NCI-H2171 (cell line): ENCODE measurements around the gene ONECUT1.

ENCODE experiments used
- DNase-seq: peaks from one replicate; lab custom pipeline; 2025; lab: John Stamatoyannopoulos, UW

Gene ONECUT1

GRCh38 chr15:52796753-52797520 is 6.8 kb upstream of the ONECUT1 start:
- DNase-seq = no peak

GRCh38 chr15:52796228-52796521 is 6.0 kb upstream of the ONECUT1 start:
- DNase-seq = no peak

DNA sequence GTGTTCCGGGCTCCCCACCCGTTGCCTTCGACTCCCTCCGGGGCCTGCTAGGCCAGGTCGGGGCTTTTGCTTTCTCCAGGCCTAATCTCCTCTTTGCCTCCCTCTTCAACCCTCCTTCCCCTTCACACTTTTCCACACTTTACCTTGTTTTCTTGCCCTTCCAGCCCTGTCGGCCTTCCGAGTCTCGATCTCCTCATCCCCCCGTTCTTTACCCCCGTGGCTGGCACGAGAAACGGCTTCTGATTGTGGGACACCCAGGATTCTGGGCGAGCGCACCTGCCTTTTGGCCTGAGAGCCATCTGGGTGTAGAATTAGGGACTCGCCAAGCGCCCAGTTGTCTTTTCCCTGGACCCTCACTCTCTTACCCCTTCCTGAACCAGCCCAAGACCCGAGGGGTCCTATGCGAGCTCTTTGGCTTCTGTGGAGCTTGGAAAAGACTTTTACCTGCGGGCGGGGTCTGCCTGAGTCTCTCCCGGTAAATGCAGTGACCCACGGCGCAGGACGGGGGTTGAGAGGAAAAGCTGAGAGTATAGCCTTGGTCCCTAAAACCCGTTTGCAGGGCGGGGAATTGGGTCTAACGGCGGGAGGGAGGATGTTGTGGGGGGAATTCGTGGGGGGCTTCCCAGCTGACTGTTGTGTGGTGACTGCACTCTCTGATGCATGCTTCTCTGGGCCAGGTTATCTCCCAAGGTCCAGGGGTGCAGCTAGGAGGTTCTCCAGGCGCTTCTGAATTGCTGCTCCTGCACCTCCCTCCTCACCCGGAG is 5.5 kb upstream of the ONECUT1 start:
- DNase-seq = no peak

- DNase-seq = no peak
Observed at GRCh38 chr15:52794665-52795463, 4.7 kb upstream of the ONECUT1 start.

GRCh38 chr15:52791776-52792175 is 1.6 kb upstream of the ONECUT1 start:
- DNase-seq = no peak

DNA sequence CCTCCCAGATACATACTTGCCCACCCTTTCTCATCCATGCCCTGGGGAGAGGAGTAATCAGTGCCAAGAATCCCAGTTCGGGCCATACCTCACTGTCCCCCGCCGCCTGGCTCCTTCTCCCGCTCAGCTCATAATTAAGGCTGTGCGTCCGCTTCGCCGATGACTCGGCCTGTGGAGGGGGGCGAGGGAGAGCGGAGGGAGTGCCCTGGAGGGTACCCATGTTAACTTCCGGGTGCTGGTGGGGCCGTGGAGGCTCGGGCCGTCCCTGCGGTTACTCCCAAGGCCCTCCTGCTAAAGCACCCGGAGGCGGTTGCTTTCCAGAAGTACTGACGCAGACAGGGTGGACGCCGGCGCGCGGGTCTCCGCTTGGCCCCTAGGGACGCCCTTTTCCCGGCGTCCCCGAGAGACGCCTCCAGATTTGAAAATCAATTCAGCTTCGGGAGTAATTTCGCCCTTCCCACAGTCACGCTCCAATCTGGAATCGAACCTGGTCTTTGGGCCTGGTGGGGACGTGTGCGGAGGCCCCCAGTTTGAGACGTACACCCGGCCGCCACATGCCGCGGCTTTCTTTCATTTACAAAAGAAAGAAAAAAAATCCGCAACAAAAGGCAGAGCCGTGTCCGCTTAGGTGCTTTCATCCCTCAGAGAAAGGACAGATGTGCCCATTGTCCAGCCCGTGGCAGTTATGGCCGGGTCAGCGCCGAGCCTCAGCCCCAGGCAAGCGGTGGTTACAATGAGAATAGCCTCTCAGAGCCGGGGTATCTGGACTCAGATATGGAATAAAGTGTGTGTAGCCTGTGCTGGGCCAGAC is 1.0 kb upstream of the ONECUT1 start:
- DNase-seq = no peak

- no peak for DNase-seq
Observed at GRCh38 chr15:52789601-52790168, 451 bp downstream of the ONECUT1 start.

DNA sequence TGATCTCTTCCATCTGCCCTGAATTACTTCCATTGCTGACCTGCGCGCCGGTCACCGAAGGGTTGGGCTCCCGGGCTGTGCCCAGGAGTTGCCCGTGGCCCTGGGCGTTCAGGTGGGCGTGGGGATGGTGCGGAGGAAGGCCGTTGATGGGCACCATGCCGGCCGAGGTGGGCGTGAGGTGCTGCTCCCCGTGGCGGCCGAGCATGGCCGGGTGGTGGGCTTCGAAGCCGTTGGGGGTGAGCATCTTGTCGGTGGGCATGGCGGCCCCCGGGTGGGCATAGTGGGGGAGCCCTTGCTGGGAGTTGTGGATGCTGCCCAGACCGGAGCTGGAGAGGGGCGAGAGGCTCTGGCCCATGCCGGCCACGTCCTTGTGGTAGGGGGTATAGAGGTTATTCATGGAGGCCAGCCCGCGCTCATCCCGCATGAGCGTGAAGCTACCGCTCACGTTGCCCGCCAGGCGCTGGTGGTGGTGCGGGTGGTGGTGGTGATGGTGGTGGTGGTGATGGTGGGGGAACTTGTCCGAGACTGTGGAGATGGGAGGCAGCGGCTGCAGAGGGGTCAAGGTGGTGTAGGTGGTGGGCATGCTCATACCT is 1.0 kb downstream of the ONECUT1 start:
- no peak for DNase-seq

DNA sequence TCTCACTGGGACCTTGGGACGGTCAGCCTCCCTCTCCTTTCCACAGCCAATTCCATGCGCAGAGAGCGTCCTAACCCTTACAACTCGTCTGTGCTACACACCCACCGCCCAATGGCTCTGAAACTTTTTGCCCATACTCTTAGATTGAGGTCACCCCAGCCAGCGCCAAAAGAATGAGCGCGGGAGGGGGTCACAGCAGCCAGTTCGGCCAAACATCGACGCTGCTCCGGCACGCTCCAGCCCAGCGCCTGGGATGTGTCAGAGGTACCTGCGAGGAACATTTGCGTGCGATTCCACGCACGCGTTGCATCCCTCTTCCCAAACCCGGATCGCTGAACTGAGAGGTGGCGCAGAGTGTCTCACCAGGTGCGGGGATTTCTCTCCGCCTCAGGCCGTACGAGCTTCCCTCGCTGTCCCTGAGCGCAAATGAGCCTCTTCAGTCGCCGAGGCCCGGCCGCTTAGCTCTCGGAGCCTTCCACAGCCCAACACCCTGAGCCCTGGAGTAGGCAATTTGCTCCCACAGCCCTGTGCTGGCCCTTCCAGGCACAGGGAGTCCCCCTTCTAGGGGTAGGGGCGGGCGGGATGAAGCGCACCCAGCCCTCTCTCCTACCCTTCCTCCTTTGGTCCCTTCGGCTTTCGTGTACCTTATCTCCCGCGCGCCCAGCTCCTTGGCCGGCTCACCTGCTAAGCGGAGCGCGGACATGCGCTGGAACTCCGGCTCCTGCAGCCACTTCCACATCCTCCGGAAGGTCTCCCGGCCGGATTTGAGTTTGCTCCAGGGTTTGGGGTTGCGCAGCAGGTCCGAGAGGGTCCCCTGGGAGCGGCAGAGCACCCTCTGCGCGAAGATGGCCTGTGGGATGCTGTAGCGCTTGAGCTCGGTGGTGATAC is 1.8 kb downstream of the ONECUT1 start:
- DNase-seq = no peak

- DNase-seq = no peak
Observed at GRCh38 chr15:52787549-52788098, 2.5 kb downstream of the ONECUT1 start.

GRCh38 chr15:52787123-52787503 is 3.0 kb downstream of the ONECUT1 start:
- DNase-seq = no peak

DNA sequence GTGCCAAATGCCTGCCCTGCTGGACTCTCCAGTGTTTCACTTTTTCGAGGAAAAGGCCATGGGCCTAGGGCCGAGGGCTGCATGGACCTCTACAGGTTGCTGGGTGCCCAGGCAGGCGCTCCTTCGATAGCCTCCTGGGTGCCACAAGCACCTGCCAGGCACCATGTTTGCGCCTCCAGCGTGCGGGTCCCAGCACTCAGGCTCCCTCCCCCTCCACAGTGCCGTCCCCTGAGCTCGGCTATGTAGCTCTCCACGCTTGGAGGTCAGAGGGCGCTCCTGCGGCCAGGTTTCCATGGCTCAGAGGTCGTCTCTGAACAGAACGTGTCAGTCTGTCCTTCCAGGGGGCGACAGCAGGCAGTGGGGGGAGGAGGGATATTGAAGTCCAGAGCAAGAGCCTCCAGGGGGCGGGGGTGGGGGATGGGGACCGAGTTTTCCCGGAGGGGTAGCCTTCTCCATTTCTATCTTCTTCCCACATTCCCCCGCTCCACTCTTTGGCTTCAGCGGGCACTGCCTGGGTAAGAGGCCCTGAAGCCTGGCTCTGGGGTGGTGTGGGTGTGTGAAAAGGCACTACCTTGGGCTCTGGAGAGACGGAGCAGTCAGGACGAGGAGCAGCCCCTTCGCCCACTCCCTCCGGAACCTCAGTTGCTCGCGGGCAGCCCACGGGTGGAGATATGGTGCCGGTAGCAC is 3.6 kb downstream of the ONECUT1 start:
- DNase-seq = no peak

DNA sequence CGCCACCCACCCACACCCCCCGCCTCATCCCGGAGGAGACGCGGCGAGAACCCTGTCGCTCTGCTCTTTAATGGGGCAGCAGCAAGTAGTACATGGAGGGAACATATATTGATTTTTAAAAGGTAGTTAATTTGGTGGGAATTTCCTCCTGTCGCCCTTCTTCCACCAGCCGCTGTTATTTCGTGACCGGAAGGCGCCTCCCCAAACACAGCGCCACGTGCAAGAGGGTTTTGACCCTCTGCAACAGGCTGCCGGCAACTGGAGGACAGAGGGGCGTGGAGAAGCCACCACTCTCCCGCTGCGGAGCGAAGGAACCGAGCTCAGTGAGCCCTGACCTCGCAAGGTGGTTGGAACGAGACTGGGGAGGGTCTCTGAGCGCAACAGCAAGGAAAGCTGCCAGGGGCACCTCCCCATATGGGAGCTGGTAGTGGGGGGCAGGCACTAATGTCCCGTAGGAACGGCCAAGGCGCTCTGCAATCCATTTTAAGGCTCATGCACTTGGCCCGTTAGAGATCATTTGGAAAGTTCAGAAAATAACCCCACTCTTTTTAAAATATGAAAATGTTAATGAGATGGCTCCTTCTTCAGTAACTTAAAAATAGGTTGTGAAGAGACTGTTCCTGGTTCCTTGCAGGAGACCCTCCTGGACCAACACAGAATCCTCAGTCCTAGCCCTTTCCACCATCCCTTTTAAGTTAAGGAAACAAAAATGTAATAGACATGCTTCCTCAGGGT is 4.3 kb downstream of the ONECUT1 start:
- DNase-seq = no peak

- DNase-seq = no peak
Observed at GRCh38 chr15:52784799-52785671, 5.1 kb downstream of the ONECUT1 start.

- DNase-seq = no peak
Observed at GRCh38 chr15:52783929-52784798, 6.0 kb downstream of the ONECUT1 start.

DNA sequence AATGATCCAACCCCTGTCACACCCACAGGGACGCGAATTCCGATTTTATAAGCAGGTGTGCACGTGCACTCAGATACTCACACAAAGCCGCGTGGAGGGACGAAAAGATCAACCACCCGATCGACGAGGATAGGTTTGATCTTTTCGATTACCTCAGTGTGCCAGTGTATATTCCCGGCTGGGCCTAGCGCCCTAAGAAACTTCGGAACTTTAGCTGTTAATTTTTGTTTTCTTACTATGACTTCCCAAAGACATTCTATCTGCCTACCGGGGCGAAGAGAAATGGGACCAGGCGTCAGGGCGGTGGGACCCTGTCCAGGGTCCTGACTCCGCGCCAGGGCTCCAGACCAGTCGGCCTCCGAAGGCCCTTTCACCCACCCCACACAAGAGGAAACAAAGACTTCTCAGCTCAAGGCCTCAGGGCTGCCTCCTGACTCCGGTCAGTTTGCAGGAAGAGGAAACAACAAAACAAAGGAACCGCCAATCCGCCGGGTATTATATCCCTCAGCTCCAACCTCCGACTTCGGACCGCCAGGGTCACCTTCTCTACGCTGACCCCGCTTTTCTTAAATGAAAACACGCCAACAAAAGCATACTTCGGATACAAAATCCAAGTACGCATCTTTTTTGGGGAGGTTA is 6.8 kb downstream of the ONECUT1 start:
- DNase-seq = no peak
